NCI-H1105 treated with DMSO at 0.1 percent for 48 hours (cell line): ENCODE data around the gene PITX1.
"Not testable (repeated sequence)": the region's sequence is repeated elsewhere in the genome, so short reads cannot be mapped to it uniquely, and the experiment has no call there.

Experiments
- DNase-seq: peaks from one replicate; lab custom pipeline; 2025; lab: John Stamatoyannopoulos, UW

Gene PITX1

DNA sequence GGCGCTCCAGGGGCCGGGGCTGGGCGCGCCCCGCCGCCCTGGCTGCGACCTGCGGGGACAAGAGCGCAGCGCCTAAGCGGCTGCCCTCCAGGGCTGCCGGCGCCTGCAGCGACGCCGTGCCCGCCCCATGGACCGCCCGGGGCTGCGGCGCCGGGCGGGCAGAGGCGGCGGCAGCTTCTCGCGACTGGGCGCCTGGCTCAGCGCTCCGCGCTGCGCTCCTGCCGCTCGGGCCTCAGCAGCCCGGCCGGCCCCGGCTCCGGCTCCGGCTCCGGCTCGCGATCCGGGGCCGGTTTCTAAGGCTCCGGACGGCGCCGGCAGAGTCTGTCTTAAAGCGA lies at the start of gene PITX1:
TSS of gene PITX1 (minus strand) at position 328 of the 335 bp plus-strand sequence. CDS start 347 bp downstream, outside the sequence.
- DNase-seq = no peak

GRCh38 chr5:135083334-135083733 lies 49.3 kb upstream of the PITX1 start:
- not testable (repeated sequence) for DNase-seq

- no peak for DNase-seq
These were observed 47.2 kb upstream of the PITX1 start for GRCh38 chr5:135081240-135081639.

DNA sequence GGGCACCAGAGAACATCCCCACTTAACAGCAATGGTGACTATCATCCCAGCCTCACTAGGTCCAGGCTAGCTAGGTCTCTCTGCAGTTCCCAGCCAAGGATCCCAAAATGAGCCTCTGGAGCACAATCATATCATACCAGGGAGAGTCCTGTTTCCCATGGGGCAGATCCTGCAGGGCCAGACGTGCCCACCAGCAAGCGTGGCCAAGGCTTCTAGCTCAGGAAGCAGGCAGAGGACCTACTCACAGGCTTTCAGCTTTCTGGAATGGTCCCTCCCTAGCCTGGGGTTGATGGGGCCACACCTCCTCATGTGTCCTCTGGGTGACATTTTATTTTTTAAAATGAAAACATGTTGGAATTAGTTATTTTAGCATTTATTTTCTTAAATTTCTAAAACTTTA lies 45.7 kb upstream of the PITX1 start:
- no peak for DNase-seq

GRCh38 chr5:135079099-135079681 lies 45.2 kb upstream of the PITX1 start:
- DNase-seq = no peak

GRCh38 chr5:135076801-135077200 lies 42.8 kb upstream of the PITX1 start:
- DNase-seq = no peak

- no peak for DNase-seq
These were observed 42.0 kb upstream of the PITX1 start for GRCh38 chr5:135076051-135076491.

DNA sequence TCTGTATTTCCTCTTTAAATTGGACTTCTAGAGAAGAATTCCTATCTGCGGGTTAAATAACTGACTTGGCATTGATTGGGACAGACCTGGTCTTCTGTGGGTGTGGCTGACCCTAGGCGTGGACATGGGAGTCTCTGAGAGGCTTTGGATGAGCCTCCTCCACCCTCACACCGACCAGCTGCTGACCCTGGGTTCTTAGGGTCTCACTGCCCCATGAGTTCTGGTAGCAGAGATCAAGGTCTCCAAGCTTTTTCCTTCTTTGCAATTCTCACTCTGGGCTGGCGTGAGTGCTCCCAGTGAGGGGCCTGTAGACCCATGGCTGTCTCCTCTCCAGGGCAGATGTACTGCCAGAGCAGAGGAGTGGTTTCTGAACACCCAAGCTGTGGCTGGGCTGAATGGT lies 41.6 kb upstream of the PITX1 start:
- no peak for DNase-seq

DNA sequence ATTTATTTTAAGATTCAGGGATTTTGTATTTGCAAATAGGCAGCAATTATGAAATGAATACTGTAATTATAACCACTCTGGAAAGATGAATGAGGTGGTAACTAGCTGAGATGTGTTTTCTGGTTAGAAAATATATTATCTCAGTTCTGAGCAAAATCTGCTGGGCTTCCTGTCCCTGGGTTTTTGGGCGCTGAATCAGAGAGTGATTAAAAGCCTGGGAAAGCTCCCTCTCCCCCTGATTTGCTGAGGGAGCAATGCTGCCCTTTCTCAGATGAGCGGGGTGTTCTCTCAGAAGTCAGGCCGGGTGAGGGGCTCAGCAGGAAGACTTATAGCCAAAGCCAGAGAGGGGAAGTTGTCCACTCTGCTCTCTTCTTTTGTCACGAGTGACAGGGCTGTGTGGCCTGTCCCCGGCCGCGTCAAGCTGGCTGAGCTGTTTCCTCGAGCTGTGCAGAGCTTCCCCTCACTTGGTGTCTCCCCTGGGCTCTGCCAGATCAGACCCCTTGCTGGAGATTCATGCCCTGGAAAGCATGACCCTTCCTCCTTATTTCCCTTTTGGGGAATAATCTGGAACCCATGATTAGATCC lies 39.8 kb upstream of the PITX1 start:
- DNase-seq = peak; percentile 56

- DNase-seq = no peak
These were observed 38.6 kb upstream of the PITX1 start for GRCh38 chr5:135072387-135073281.

- no peak for DNase-seq
These were observed 37.3 kb upstream of the PITX1 start for GRCh38 chr5:135071311-135071710.

DNA sequence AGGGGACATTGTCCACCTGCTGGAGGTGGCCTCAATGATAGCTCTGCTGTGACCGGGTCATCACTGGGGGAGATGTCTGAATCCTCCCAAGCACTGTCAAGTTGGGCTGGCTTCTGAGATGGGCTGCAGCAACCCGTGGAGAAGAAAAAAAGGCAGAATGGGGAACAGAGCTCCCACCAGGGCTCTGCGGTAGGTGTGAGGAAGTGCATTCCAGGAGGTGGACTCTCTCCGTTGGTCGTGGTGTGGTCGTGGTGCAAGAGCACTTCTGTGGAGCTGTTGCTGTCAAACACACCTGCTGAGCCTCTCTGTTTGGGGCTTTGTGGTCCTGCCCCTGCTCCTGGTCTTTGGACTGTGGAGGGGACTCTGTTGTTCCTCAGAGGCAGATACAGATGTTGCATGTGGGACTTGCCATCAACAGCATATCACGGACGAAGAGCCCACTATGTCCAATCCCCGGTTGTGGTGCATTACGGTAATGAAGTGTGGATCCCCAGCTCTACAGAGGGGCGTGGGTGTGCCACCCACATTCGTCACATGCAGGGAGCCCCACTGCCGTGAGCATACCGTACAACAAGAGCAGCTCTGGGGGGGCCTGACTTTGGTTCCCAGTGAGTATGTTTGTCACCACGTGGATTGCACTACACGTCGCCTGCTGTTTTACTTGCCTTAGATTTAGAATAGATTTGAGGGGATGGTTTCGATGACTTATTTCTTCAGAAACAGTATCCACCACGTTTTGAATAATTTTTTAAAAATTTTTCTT lies 36.0 kb upstream of the PITX1 start:
- no peak for DNase-seq

DNA sequence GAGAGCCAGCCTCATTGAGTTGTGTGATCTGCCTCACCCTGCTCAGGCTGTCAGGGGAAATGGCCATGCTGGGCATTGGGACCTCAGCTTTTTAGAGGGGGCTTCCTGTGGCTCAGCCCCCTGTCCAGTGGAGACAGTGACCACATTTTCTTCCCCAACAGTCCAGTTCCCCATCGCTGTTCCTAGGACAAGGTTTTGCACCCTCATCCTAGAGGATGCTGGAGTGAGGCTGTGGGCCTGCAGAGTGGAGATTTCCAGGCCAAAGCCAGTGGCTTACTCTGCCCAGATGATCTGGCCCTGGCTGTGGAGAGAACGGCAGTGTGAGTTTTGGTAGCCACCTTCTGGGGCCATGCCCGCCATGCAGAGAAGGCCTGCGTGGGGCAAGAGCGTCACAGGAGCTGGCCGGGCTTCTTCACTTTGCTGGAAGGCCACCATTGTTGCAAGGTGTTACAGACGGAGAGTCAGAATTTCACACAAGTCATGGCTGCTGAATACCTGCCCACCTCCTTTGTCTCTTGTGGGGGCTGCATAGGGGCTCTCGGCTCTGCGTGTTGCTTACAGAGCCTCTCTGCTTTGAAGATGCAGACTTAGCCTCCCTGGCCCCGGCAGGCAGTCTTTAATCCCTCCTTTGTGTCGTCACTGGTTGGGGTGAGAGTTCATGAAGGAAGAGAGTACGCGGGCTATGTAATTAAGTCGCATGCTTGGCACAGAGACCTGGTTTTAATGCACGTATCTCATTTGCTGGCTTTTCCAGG lies 35.2 kb upstream of the PITX1 start:
- no peak for DNase-seq

- DNase-seq = no peak
These were observed 33.6 kb upstream of the PITX1 start for GRCh38 chr5:135067587-135067986.

DNA sequence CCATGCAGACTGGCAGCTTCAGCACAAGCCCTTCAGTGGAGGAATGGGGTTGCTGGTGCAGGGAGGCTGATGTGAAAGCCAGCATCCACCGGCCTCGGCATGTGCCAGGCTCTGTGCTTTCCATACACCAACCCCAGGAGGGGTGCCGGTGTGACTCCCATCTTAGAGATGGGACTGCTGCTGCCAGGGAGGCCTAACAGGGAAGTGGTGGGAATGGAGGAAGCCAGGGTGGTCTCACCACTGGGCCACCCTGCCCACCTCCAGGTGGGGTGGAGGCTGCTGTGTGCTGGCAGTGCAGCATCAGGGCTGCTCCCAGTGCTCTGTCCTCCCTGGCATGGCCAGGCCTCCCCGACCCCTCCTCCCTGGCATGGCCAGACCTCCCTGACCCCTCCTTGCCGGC lies 32.8 kb upstream of the PITX1 start:
- no peak for DNase-seq

DNA sequence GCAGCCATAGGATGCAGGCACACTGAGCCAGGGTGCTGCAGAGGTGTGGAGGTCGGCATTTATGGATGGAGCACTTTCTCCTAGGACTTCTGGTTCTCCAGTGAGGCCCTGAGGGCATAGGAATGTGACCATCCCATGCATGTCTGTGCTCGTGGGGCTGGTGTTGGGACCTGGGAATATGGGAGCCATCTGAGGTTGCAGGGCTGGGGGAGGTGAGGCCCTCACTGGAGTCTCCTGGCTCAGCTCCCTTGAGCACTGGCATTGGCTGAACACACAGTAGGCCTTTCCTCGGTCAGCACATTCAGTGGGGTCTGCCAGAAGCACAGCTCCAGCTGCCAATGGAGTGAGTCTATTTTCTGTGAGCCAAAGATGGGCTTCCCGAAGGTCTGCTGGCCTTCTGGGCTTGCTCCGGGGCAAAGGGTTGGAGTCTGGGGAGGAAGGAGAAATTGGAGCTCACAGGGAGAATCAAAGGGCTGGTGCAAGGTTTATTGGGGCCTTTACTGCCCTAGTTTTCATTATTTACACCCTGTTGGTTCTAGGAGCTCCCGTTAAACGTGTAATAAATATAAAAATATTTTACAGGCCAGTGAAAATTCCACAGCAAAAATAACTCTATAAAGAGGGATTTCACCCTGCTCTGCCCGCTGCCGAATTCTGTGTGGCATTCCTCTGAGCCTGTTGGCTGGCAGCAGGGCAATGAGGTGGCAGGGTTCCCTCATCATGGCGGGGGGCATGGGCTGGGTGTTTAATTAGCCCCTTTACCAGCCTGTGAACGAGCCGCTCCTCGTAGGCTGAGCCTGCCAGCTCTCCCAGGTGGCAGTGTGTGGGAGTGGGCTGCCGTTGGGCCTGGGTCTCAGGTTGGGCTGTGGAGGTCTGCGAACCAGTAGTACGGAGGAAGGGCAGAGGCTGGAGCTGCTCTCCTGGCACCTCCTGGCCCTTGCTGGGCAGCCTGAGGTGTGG lies 31.6 kb upstream of the PITX1 start:
- no peak for DNase-seq

DNA sequence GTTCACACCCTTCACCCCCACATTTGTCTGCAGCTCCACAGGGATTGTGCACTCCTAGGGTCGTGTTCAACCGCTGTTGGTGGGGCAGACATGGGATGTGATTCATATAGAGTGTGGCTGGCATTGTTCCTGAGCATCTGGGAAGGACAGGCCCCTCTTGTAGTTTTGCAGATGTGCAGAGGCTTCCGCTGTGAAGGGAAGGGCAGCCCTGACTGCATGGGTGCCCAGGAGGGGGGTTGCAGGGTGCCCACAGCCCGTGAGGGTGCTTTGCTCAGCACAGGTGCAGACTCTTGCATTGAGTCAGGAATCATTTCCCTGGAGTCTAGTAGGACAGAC lies 30.2 kb upstream of the PITX1 start:
- no peak for DNase-seq

DNA sequence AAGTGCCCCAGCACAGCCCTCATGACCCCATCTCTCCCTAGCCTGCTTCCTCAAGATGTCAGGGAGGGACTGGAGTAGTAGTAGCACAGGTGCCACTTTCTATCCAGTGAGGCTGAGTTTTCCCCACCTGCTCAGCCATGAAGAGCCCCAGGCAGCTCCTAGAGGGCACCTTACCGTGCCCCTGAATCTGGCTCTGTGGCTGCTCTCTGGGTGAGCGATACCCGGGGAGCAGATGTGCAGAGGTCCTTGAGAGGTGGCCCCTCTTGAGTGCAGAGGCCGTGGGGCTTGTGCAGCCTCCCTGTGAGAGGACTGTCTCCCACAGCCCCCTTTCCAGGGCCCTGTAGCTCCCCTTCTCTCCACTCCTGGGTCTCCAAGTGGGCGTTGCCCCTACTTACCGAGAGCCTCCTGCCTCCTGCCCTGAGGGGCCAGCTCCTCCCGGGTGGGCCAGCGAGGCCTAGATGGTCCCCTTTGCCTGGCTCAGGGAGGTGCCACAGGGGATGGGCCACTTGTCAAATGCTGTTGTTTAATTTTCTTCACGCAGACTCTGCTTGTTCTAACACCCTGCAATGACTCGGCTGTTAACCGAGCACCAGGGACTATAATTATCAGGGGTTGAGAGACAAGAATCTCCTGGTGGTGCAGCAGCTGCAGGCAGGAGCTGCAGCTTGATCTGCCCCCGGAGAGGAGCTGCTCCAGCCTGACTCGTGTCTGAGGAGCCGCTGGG lies 29.6 kb upstream of the PITX1 start:
- DNase-seq = no peak

DNA sequence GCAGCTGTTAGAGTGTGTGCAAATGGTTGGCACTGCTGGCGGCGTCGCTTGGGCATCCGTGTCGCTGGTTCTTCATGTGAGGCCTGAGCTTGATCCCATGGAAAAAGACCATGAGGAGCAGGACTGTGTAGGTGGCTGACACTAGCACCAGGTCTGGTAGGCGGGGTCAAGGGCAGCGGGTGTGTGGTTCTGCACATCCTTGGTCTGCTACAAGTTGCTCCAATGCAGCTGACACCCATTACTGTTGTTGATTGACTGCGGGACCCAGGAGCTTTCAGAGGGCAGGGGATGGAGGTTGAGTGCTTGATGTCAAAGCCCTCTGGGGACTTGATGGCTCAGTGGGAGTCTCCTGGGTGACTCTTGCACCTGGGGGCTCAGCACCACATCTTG lies 29.0 kb upstream of the PITX1 start:
- DNase-seq = no peak
